Measurements from ENCODE around the gene S100A3. TPM values are rescaled to one million over a fixed set of nuclear protein-coding genes. Genes with fewer than 3 reads are reported as not detected.
A peak's percentile ranks its signal among the peaks of the same experiment; 100 is the strongest.

S100A3 gene
- total and polyA plus RNA-seq, 2 of the 13 experiments (the other 11 are each of a cell fraction or from before 2014, with no cell fraction given) = 2.5 to 4.5 TPM

GRCh38 chr1:153568367-153569099, 19.5 kb upstream of the S100A3 start (continued):
- TF ChIP-seq MYC (CRISPR knock-in tag; IDR thresholded peaks at IDR 0.05; ENCODE audit: borderline replicate concordance) (peak; percentile 59; the same call in 1 of the 2 replicates), ZNF124 (CRISPR knock-in tag; IDR thresholded peaks at IDR 0.05) (peak; percentile 75; the same call in 1 of the 2 replicates), ZHX2 (IDR thresholded peaks at IDR 0.05; ENCODE audit: low read depth) (no peak), ZHX2 (CRISPR knock-in tag; IDR thresholded peaks at IDR 0.05; ENCODE audit: borderline replicate concordance) (no peak), HMG20B (CRISPR knock-in tag; conservative IDR thresholded peaks at IDR 0.05) (0 out of 2 replicates have a peak, but pooled peaks have one; percentile 23), KMT2A (CRISPR knock-in tag; IDR thresholded peaks at IDR 0.05) (peak; percentile 45; the same call in 1 of the 2 replicates), KDM2A (CRISPR knock-in tag; IDR thresholded peaks at IDR 0.05; ENCODE audit: borderline replicate concordance, low read depth) (peak; percentile 83; the same call in 1 of the 2 replicates), ZNF512B (CRISPR knock-in tag; IDR thresholded peaks at IDR 0.05; ENCODE audit: borderline replicate concordance) (no peak), HOXA7 (CRISPR knock-in tag; IDR thresholded peaks at IDR 0.05) (no peak), ZNF605 (CRISPR knock-in tag; IDR thresholded peaks at IDR 0.05) (0 out of 2 replicates have a peak, but pooled peaks have one; percentile 27), ARID4A (CRISPR knock-in tag; IDR thresholded peaks at IDR 0.05; ENCODE audit: borderline replicate concordance) (peak; percentile 24; the same call in 1 of the 2 replicates), ZNF143 (CRISPR knock-in tag; IDR thresholded peaks at IDR 0.05) (no peak), GABPB1 (CRISPR knock-in tag; IDR thresholded peaks at IDR 0.05) (peak; percentile 43; the same call in 1 of the 2 replicates), FOSL2 (CRISPR knock-in tag; IDR thresholded peaks at IDR 0.05) (peak; percentile 73), ZNF777 (CRISPR knock-in tag; IDR thresholded peaks at IDR 0.05) (peak; percentile 62; the same call in 1 of the 2 replicates)

Data from HepG2 (cell line).